Adrenal gland (tissue), 12 donors: ENCODE measurements around the gene CCT8. TPM values are rescaled to one million over a fixed set of nuclear protein-coding genes. Genes with fewer than 3 reads are reported as not detected.

Experiments used
- DNase-seq, 7 donors: peaks; one replicate each; pipeline ENCODE4 v3.0.0-alpha.2; 2019 to 2020
- H3K27ac ChIP-seq, 5 donors: fragments of 200-600 bp; sonication (generic) in 4 of 5; 1 replicate in 3 of 5; 2 replicates in 2 of 5; pipeline versions ENCODE4 v1.5.1 to v1.8.0; 2016 to 2020; ENCODE audit warnings: mild to moderate bottlenecking in 1 of 5
- H3K27me3 ChIP-seq: fragments of 200-600 bp; 2 replicates; pipeline ENCODE4 v1.8.0; 2021
- H3K36me3 ChIP-seq, 2 donors: fragments of 200-600 bp; replicated peaks in 1 of 2; 1 replicate in 1 of 2; 2 replicates in 1 of 2; pipeline versions ENCODE4 v1.5.1 to v1.8.0; 2018 to 2022
- H3K4me1 ChIP-seq, 2 donors: fragments of 200-600 bp; replicated peaks in 1 of 2; 1 replicate in 1 of 2; 2 replicates in 1 of 2; pipeline versions ENCODE4 v1.5.1 to v1.8.0; 2018 to 2021
- H3K4me3 ChIP-seq, 4 donors: fragments of 200-600 bp; sonication (generic) in 3 of 4; one replicate each; pipeline ENCODE4 v1.5.1; 2016 to 2018
- H3K9me3 ChIP-seq, 3 donors: fragments of 200-600 bp; sonication (generic) in 1 of 3; replicated peaks in 1 of 3; 1 replicate in 2 of 3; 2 replicates in 1 of 3; pipeline versions ENCODE4 v1.5.1 to v1.8.0; 2016 to 2021
- POLR2A ChIP-seq, 2 donors: fragments of 450-650 bp; IDR thresholded peaks; one replicate each; pipeline ENCODE4 v1.6.1; 2017; ENCODE audit warnings: antibody characterized with exemption in 2 of 2, mild to moderate bottlenecking in 2 of 2, moderate library complexity in 1 of 2
- WGBS, 4 donors: extraction: QIAGEN DNeasy Blood & Tissue Kit in 2 of 4; methylation state at CpG; one replicate each; pipeline versions ENCODE4 v1.1.5 to v1.1.7; 2013 to 2017; 5-methylcytosine and 5-hydroxymethylcytosine counted together
- intact Hi-C, 2 donors: fragments of 100-400 bp; cut with DNase I; formaldehyde crosslinking; loops; one replicate each; pipeline versions ENCODE4 v1.14.1 to v1.15.0; 2022 to 2023
- polyA plus RNA-seq, 3 donors: library from polyadenylated mRNA; stranded (reverse); fragments of 200-250 nt in 2 of 3; fragments of 350-450 nt in 1 of 3; fragmentation: Illumina TruSeq in 1 of 3; extraction: RNeasy Lipid Tissue Mini Kit (QIAGEN cat#74804) in 1 of 3; gene quantifications; one replicate each; pipeline ENCODE4 v1.2.3, GENCODE V29; 2013 to 2014
- total RNA-seq, 9 donors: library from RNA; depleted of rRNA in 4 of 9; stranded (reverse); fragments of >200 nt in 4 of 9; fragments of 120-200 nt in 1 of 9; fragmentation: NEBNext Ultra II Directional in 1 of 9; extraction: Animal tissue kit (Norgen Biotek cat#: 25700) in 1 of 9; gene quantifications; one replicate each; pipeline versions ENCODE4 v1.1.0 to v1.2.4, GENCODE V29; 2013 to 2023
- TF ChIP-seq, protein P1 (sequence below), 6 experiments: fragments of 450-650 bp in 4 of 6; fragments of 200-600 bp in 2 of 6; sonication (generic) in 1 of 6; IDR thresholded peaks; 1 replicate in 5 of 6; 2 replicates in 1 of 6; pipeline versions ENCODE4 v1.5.1 to v1.8.0; 2016 to 2021; ENCODE audit warnings: antibody characterized with exemption in 6 of 6, mild to moderate bottlenecking in 2 of 6, moderate library complexity in 1 of 6
- donor health status: healthy with polysubstance abuse.
- donor health status: Bipolar disorder and iron deficiency.
- donor health status: DM: yes; HTN: yes; CAD: no.
- donor health status: DM: no; HTN: no; CAD: no.
- donor health status: DM: no; HTN: no; CAD: no.
- donor health status: DM: yes; HTN: yes; CAD: no.

Gene CCT8
- total and polyA plus RNA-seq, 12 donors: 108 to 382 (median 165) TPM

DNA sequence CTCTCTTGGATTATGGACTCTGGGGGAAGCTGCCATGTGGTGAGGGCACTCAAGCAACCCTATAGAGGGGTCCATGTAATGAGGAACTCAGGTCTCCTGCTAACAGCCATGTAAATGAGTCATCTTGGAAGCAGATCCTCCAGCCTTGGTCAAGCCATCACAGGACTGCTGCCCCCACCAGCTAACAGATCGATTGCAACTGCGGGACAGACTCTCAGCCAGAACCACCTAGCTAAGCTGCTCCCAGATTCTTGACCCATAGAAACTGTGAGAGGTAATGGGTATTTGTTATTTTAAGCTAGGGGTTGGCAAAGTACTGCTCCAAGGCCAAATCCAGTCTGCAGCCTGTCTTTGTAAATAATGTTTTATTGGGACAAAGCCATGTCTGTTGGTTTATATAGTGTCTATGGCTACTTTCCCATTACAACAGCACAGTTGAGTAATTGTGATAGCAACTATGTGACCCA lies 29.4 kb upstream of the CCT8 start:
- no peaks in the 10 kb centered on the region for H3K9me3 ChIP-seq
- H3K27me3 ChIP-seq: no peaks in the 10 kb centered on the region
- H3K36me3 ChIP-seq: no peaks in the 10 kb centered on the region
- intact Hi-C loops: no loop called here
- H3K27ac ChIP-seq: no peak overlapping the region
- no peaks in the 10 kb centered on the region for H3K4me1 ChIP-seq
- WGBS, 4 donors: 86 to 95% (median 93%) methylated on average over 2 of the region's 2 CpGs; no CpG with 5 or more reads in 1 of the 4 donors
- H3K4me3 ChIP-seq: no peak overlapping the region
- no peak for DNase-seq
- no peak for TF ChIP-seq POLR2A (IDR thresholded peaks at IDR 0.05)
- TF ChIP-seq, protein P1, sequence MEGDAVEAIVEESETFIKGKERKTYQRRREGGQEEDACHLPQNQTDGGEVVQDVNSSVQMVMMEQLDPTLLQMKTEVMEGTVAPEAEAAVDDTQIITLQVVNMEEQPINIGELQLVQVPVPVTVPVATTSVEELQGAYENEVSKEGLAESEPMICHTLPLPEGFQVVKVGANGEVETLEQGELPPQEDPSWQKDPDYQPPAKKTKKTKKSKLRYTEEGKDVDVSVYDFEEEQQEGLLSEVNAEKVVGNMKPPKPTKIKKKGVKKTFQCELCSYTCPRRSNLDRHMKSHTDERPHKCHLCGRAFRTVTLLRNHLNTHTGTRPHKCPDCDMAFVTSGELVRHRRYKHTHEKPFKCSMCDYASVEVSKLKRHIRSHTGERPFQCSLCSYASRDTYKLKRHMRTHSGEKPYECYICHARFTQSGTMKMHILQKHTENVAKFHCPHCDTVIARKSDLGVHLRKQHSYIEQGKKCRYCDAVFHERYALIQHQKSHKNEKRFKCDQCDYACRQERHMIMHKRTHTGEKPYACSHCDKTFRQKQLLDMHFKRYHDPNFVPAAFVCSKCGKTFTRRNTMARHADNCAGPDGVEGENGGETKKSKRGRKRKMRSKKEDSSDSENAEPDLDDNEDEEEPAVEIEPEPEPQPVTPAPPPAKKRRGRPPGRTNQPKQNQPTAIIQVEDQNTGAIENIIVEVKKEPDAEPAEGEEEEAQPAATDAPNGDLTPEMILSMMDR (IDR thresholded peaks at IDR 0.05): no peak

DNA sequence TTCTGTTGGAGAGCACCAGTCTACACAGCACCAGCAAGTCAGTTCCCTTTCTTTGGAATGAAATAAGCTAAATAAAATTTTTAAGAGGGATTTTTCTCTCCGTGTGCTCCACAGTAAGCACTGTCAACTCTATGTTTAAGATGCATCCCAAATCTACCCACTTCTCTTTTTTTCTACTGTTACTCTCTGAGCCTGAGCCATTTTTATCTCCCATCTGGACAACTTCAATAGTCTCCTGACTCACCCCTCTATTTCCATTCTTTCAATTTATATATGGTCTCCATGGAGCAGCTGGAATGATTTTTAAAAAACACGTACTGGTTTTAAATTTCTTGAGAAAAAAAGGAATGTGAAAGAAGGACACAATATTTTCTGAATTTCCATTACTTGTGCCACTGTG lies 24.7 kb upstream of the CCT8 start:
- WGBS, 4 donors: 87 to 91% (median 91%) methylated on average over 2 of the region's 2 CpGs
- Histone ChIP-seq H3K4me1 (peaks cover 0 to 2% of the 10 kb centered on the region in 2 donors), H3K27ac (no peak overlapping the region), H3K4me3 (no peak overlapping the region), H3K9me3 (no peaks in the 10 kb centered on the region), H3K27me3 (no peaks in the 10 kb centered on the region), H3K36me3 (no peaks in the 10 kb centered on the region)
- no peak for DNase-seq
- TF ChIP-seq, protein P1 (IDR thresholded peaks at IDR 0.05): no peak
- TF ChIP-seq POLR2A (IDR thresholded peaks at IDR 0.05): no peak
- intact Hi-C loops: loop anchor here (5.0 to 10.0 kb wide), 2 partner anchors 54 to 57 kb away; no protein-coding TSS in a partner anchor

DNA sequence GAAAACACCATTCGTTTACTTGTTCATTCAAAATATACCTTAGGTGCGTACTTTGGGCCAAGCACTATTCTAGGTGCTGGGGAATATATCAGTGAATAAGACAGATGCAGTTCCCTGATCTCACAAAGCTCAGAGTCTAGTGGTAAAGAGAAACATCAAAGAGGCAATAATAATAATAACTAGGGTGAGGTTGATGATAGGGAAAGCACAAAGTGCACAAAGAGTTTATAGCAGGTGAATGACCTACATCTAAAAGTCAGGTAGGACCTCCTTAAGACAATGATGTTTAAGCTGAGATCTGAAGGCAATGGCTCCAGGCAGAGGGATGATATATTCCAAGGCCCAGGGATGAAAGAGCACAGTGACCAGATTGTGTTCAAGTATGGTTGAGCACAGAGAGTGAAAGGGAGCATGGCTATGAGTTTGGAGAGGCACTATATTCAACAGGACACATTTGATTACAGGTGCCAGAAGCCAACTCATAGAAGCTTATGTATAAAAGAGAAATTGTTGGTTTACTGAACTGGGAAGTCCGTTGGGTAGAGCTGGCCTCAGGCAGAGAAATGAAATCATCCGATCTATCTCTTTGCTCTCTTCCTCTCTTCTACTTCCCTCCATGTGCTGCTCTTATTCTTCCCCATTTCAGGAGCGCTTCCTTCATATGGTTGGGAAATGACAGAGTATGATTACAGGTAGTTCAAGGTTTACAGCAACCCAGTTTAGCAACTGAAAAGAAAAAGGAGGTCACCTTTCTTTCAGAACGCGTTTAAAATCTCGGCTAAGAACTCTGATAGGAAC lies 23.0 kb upstream of the CCT8 start:
- TF ChIP-seq, protein P1 (IDR thresholded peaks at IDR 0.05): no peak
- no peak for TF ChIP-seq POLR2A (IDR thresholded peaks at IDR 0.05)
- WGBS, 4 donors: 64 to 79% (median 78%) methylated on average over 8 of the region's 8 CpGs

DNA sequence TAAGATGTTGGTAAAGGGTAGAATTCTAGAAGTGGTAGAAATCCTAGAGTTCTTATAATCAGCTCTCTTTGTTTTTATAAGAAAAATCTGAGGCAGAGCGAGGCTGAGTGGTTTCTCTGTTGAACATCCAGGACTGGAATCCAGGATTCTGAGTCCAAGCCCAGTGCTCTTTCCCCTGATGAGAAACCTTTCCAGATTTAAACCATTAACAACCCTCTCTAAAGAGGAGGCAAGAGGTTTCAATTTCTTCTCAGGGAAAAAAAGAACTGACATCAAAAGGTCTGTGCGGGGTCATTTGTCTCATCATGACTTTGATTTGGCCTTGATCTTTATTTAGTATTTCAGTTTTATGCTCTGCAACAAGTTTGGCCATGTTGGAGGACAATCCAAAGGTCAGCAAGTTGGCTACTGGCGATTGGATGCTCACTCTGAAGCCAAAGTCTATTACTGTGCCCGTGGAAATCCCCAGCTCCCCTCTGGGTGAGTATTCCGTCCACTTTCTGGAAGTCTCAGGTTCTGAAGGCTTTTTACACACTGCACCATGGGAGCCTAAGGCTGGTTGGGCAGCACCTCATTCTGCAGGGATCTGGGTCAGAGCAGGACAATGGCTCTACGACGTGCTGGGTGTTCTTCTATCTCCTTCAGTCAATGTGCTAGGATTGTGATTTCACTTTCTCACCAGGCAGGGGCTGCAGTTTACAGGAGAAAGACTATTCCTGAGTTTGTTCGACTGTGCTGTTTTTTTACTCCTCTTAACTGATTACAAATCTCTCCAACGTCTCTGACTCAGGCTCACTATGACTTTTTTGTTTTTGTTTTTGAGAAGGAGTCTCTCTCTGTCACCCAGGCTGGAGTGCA lies 18.9 kb upstream of the CCT8 start:
- DNase-seq: peak; percentile 50 to 87 (median 64)
- Histone ChIP-seq H3K36me3 (no peaks in the 10 kb centered on the region), H3K4me3 (peak overlapping the region in 1 of 4 donors; percentile 30), H3K4me1 (peaks cover 13 to 29% of the 10 kb centered on the region in 2 donors), H3K27ac (peak overlapping the region in 4 of 5 donors; percentile 26 to 88 (median 82)), H3K27me3 (no peaks in the 10 kb centered on the region), H3K9me3 (no peaks in the 10 kb centered on the region)
- TF ChIP-seq, protein P1 (IDR thresholded peaks at IDR 0.05): no peak
- no peak for TF ChIP-seq POLR2A (IDR thresholded peaks at IDR 0.05)
- intact Hi-C loops: loop anchor here in 1 of 2 donors (10.0 kb wide), 1 partner anchor 62 kb away; no protein-coding TSS in a partner anchor
- WGBS, 4 donors: 36 to 46% (median 39%) methylated on average over 9 of the region's 9 CpGs

More for the DNA sequence above, 23.0 kb upstream of the CCT8 start:
- Histone ChIP-seq H3K9me3 (no peaks in the 10 kb centered on the region), H3K27ac (no peak overlapping the region), H3K4me3 (no peak overlapping the region), H3K36me3 (no peaks in the 10 kb centered on the region), H3K27me3 (no peaks in the 10 kb centered on the region), H3K4me1 (peaks cover 11 to 18% of the 10 kb centered on the region in 2 donors)
- intact Hi-C loops: loop anchor here (5.0 to 10.0 kb wide), 2 partner anchors 56 to 58 kb away; no protein-coding TSS in a partner anchor
- no peak for DNase-seq
